ENCODE measurements around the gene HELT.

- TF ChIP-seq ESRRG (CRISPR knock-in tag; IDR thresholded peaks at IDR 0.05) (no peak), GLIS3 (CRISPR knock-in tag; IDR thresholded peaks at IDR 0.05) (no peak), ARNTL (CRISPR knock-in tag; IDR thresholded peaks at IDR 0.05; ENCODE audit: borderline replicate concordance, low read depth) (no peak)
- TF ChIP-seq, protein P1, sequence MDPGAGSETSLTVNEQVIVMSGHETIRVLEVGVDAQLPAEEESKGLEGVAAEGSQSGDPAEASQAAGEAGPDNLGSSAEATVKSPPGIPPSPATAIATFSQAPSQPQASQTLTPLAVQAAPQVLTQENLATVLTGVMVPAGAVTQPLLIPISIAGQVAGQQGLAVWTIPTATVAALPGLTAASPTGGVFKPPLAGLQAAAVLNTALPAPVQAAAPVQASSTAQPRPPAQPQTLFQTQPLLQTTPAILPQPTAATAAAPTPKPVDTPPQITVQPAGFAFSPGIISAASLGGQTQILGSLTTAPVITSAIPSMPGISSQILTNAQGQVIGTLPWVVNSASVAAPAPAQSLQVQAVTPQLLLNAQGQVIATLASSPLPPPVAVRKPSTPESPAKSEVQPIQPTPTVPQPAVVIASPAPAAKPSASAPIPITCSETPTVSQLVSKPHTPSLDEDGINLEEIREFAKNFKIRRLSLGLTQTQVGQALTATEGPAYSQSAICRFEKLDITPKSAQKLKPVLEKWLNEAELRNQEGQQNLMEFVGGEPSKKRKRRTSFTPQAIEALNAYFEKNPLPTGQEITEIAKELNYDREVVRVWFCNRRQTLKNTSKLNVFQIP (CRISPR knock-in tag; IDR thresholded peaks at IDR 0.05; ENCODE audit: borderline replicate concordance, low read depth), result no peak
Measured at GRCh38 chr4:184979461-184980124, 38.7 kb upstream of the HELT start.
